HG03280 (cell line): Measurements from ENCODE around the gene MUC6.

Experiments used
- ATAC-seq: cut with Tn5 transposase; IDR thresholded peaks from one replicate; pipeline ENCODE4 v1.9.1; 2021; ENCODE audit warnings: mild to moderate bottlenecking, moderate library complexity; ENCODE audit not compliant: unreplicated experiment

MUC6 gene

DNA sequence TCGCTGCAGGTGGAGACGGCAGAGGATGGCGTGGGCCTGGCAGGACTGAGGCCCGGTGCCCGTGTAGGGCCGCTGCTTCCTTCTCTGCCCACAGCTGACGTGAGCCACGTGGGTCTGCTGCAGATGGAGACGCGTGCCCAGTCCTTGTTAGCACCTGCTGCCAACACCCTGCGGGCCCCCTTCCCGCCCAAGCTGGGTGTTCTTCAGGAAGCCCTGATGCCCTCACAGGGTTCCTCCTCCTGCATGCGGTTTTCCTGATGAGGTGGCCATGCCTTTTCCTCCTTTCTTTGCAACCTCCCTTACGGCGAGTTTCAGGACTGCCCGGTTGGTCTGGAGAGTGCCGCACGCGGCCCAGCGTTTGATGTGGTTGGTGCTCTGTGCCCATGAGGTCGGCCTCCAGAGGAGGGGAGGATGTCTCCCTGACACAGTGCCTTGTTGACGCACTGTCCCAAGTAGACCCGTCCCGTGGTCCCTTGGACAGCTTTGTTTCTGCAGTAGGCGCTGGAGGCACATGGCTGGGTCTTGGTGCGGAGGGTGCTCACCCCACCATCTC lies 66.1 kb downstream of the MUC6 start:
- ATAC-seq: no peak

- ATAC-seq: no peak
Measured at GRCh38 chr11:969651-970205, 66.8 kb downstream of the MUC6 start.

- ATAC-seq: no peak
Measured at GRCh38 chr11:968822-969221, 67.7 kb downstream of the MUC6 start.

- ATAC-seq: no peak
Measured at GRCh38 chr11:967995-968751, 68.3 kb downstream of the MUC6 start.

DNA sequence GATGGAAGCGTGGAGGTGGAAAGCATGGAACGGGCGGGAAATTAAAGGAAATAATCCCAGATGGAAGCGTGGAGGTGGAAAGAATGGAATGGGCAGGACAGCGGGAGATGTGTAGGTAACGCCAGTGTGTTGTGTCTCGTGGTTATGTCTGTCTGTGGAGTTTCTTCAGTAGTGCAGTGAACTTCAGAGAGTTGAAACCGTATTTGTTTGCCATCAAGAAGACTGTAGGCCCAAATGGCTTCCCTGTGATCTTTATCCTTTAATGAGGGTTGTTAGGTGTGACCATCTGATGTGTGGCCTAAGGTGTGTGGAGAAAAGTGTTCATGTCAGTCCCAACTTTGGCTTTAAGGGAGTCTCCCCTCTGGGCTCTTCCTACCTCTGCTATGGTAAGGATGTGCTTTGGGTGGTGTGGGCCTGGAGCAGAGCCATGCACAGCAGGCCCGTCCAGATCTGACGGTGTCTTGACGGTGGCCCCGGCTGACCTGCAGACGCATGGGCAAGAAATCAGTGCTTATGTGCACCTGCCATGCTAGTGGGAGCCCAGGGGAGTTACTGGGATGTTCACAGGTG lies 71.2 kb downstream of the MUC6 start:
- no peak for ATAC-seq

GRCh38 chr11:963852-964251 lies 72.7 kb downstream of the MUC6 start:
- no peak for ATAC-seq
